ENCODE results near the gene DNAJC8. TPM values are rescaled to one million over a fixed set of nuclear protein-coding genes. Genes with fewer than 3 reads are reported as not detected.

DNAJC8 gene
- total and polyA plus RNA-seq, 10 of the 15 experiments (the other 5 are each of a cell fraction or from before 2014, with no cell fraction given) = 91.2 to 296 (median 152) TPM

GRCh38 chr1:28240024-28240423, 7.2 kb upstream of the DNAJC8 start (continued):
- TF ChIP-seq ZBTB4 (CRISPR knock-in tag; IDR thresholded peaks at IDR 0.05) = no peak

- ChIA-PET SMC1A (ENCODE audit: uncharacterized antibody, unreplicated experiment) (interaction anchor here (0.6 kb wide), 1 partner anchor 168 kb away, joined by 3 read pairs; no protein-coding TSS in a partner anchor), POLR2A (interaction anchor here (0.6 to 0.9 kb wide), 8 partner anchors 37 to 407 kb away, joined by 3 to 7 read pairs (median 3); partner anchors contain the start of gene EYA3), CTCF (interaction anchor here (0.7 to 3.7 kb wide), 2 partner anchors 7 to 9 kb away, joined by 3 to 28 read pairs; no protein-coding TSS in a partner anchor), RAD21 (ENCODE audit: unreplicated experiment) (no interaction called here)
- H3K4me2 ChIP-seq (ENCODE audit: control insufficient read depth, insufficient read depth) = no peak overlapping the region
- H3K79me2 ChIP-seq (ENCODE audit: control insufficient read depth, insufficient read depth, low read length) = peaks cover 30% of the 10 kb centered on the region
- in situ Hi-C loops (cut with MboI) (no loop called here), intact Hi-C loops (cut with micrococcal nuclease; ENCODE audit: unreplicated experiment) (no loop called here)
- H3K4me3 ChIP-seq = no peak overlapping the region
- peak overlapping the region; percentile 38; the same call in 1 of the 2 replicates for H3K27ac ChIP-seq (ENCODE audit: control insufficient read depth, insufficient read depth)
- no peak overlapping the region for H3K9ac ChIP-seq (ENCODE audit: control insufficient read depth, insufficient read depth, low read length)
- DNase-seq (ENCODE audit: low read depth, low spot score) = no peak
- WGBS (ENCODE audit: insufficient coverage, insufficient replicate concordance, low lambda C conversion rate, missing lambda C conversion rate) = 93% methylated on average over 2 of the region's 2 CpGs
- no peak for ATAC-seq
- H3K9me3 ChIP-seq (replicated peaks; ENCODE audit: control insufficient read depth, insufficient read depth, low read length) = no peaks in the 10 kb centered on the region
- peaks cover 34% of the 10 kb centered on the region for H3K4me1 ChIP-seq (ENCODE audit: control insufficient read depth, insufficient read depth, low read length)
- no peak for TF ChIP-seq ZSCAN29 (IDR thresholded peaks at IDR 0.05)
- TF ChIP-seq ZBED1 (IDR thresholded peaks at IDR 0.05; ENCODE audit: borderline replicate concordance) = 0 out of 2 replicates have a peak, but pooled peaks have one; percentile 11
- no peak for FAIRE-seq
- H4K20me1 ChIP-seq (ENCODE audit: control insufficient read depth, insufficient read depth) = no peaks in the 10 kb centered on the region
- H3K27me3 ChIP-seq (replicated peaks in 1 of 2; ENCODE audit: control insufficient read depth in 2 of 2, insufficient read depth in 2 of 2, low read length in 1 of 2) = no peaks in the 10 kb centered on the region
- peaks cover 0 to 3% of the 10 kb centered on the region in 2 experiments; a peak in 2 of 4 replicates for H3K36me3 ChIP-seq (ENCODE audit: control insufficient read depth in 2 of 2, insufficient read depth in 2 of 2, low read length in 1 of 2)
- no TSS peak for BruUV-seq (replicated peaks)
- H2AFZ ChIP-seq (ENCODE audit: control insufficient read depth, low read depth, low read length) = no peak overlapping the region
Measured at GRCh38 chr1:28239004-28239403, 6.2 kb upstream of the DNAJC8 start.

Data from GM12878 (cell line).